ENCODE measurements around the gene RNU6-1. TPM values are rescaled to one million over a fixed set of nuclear protein-coding genes. Genes with fewer than 3 reads are reported as not detected.

RNU6-1 gene
- total and polyA plus RNA-seq, 2 donors (not counting 3 experiments of a cell fraction or from before 2014, with no cell fraction given) = not detected

DNA sequence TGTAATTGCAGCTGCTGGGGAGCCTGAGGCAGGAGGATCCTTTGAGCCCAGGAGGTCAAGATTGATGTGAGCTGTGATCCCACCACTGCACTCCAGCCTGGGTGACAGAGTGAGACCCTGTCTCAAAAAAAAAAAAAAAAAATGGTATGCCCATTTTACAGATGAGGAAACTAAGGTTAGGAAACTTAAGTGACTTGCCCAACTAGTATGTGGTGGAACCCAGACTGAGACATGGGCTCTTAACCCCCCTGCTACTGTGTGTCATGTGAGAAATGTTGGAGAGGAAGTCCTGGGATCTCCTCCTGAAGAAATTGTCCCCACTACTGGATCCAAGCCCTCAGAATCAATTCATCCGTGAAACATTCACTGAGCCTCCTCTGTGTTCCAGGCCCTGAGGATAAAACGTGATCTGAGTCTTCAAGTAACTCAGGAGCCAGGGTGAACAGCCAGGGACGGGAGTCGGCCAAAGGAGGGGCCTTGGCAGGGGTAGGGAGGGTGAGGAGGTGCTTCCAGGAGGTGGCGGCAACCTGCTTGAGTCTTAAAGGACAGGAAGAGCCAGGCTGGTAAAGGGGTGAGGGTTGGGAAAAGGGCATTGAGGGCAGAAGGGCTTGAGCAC is 19.6 kb upstream of the RNU6-1 start:
- Histone ChIP-seq H3K9ac (replicated peaks; ENCODE audit: extremely low read depth, insufficient read depth, low read length) (no peak overlapping the region), H3K79me2 (ENCODE audit: control insufficient read depth, insufficient read depth, low read length) (no peaks in the 10 kb centered on the region), H3K27me3 (ENCODE audit: control insufficient read depth in 2 of 2, insufficient read depth in 2 of 2, low read length in 2 of 2) (peaks cover 0 to 4% of the 10 kb centered on the region in 2 experiments), H3K4me3 (replicated peaks in 1 of 3; ENCODE audit: insufficient read depth in 1 of 3, low read depth in 1 of 3, low read length in 3 of 3) (no peak overlapping the region), H2AFZ (ENCODE audit: low read depth, low read length) (no peak overlapping the region), H3K9me1 (replicated peaks; ENCODE audit: control insufficient read depth, extremely low read depth, insufficient read depth, low read length) (no peaks in the 10 kb centered on the region), H3K4me2 (ENCODE audit: insufficient read depth, low read length) (no peak overlapping the region), H3K4me1 (ENCODE audit: control insufficient read depth, extremely low read depth, insufficient read depth, low read length) (no peaks in the 10 kb centered on the region), H3K9me3 (replicated peaks; ENCODE audit: control insufficient read depth, insufficient read depth, low read length) (no peaks in the 10 kb centered on the region), H3K36me3 (ENCODE audit: control insufficient read depth in 2 of 2, extremely low read depth in 1 of 2, insufficient read depth in 2 of 2, low read length in 2 of 2) (no peaks in the 10 kb centered on the region), H4K20me1 (replicated peaks; ENCODE audit: control insufficient read depth, extremely low read depth, insufficient read depth, low read length) (no peaks in the 10 kb centered on the region), H3K27ac (ENCODE audit: insufficient read depth, low read depth, low read length) (no peak overlapping the region)
- FAIRE-seq (no peak), DNase-seq (ENCODE audit: low read depth, low spot score) (no peak)
- TF ChIP-seq POLR2AphosphoS5 (IDR thresholded peaks at IDR 0.05; ENCODE audit: insufficient read depth, low read depth, low read length) (no peak), MYC (IDR thresholded peaks at IDR 0.05; ENCODE audit: low read depth, low read length) (no peak), CTCF (IDR thresholded peaks at IDR 0.05; ENCODE audit: extremely low read depth in 1 of 2, insufficient read depth in 1 of 2, low read depth in 1 of 2, low read length in 2 of 2) (no peak), FOS (IDR thresholded peaks at IDR 0.05; ENCODE audit: borderline replicate concordance, insufficient read depth, low read length) (no peak), POLR2A (IDR thresholded peaks at IDR 0.05; ENCODE audit: low read depth, low read length) (no peak), JUN (IDR thresholded peaks at IDR 0.05; ENCODE audit: borderline replicate concordance, insufficient read depth, insufficient read length, low read depth) (no peak), EZH2 (IDR thresholded peaks at IDR 0.05; ENCODE audit: borderline replicate concordance, low read depth, low read length, severe bottlenecking) (no peak), GATA2 (IDR thresholded peaks at IDR 0.05; ENCODE audit: insufficient read depth, insufficient read length, low read depth, low read length) (no peak)
- TF ChIP-seq, protein P1, sequence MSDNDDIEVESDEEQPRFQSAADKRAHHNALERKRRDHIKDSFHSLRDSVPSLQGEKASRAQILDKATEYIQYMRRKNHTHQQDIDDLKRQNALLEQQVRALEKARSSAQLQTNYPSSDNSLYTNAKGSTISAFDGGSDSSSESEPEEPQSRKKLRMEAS (IDR thresholded peaks at IDR 0.05; ENCODE audit: insufficient read depth, insufficient read length) = no peak
- ChIA-PET POLR2A (no interaction called here), CTCF (no interaction called here)
- dilution Hi-C loops (cut with MboI; ENCODE audit: extremely low pct_ligation_motif_present, low sequenced_read_pairs) (no loop called here), intact Hi-C loops (cut with micrococcal nuclease) (no loop called here)
- no TSS peak for BruUV-seq (replicated peaks)

Measured in endothelial cell of umbilical vein (primary cell).